Measurements from ENCODE around the gene MTMR1. TPM values are rescaled to one million over a fixed set of nuclear protein-coding genes. Genes with fewer than 3 reads are reported as not detected.

Gene MTMR1
- total RNA-seq, 4 donors from 2014 or later, result 8.3 to 11.5 (median 11.0) TPM

DNA sequence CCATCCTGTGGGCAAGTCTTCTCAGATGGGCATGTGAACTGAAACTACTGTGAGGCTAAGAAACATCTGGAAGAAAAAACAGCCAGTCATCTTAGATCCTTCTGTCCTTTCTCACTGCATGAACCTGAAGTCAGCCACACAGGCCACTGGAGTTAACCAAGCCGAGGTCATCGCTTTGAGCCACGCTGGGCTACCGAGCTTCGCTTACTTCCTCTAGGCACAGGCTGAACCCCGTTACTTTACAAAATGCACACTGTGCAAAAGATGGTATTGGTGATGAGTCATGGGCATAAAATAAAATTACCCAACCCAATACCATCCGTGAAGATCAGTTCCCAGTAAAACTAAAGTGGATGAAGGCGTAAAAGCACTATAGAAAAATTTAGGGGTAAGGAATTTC, 86.2 kb downstream of the MTMR1 start:
- H3K9me3 ChIP-seq, result no peaks in the 10 kb centered on the region
- TF ChIP-seq, protein P1, sequence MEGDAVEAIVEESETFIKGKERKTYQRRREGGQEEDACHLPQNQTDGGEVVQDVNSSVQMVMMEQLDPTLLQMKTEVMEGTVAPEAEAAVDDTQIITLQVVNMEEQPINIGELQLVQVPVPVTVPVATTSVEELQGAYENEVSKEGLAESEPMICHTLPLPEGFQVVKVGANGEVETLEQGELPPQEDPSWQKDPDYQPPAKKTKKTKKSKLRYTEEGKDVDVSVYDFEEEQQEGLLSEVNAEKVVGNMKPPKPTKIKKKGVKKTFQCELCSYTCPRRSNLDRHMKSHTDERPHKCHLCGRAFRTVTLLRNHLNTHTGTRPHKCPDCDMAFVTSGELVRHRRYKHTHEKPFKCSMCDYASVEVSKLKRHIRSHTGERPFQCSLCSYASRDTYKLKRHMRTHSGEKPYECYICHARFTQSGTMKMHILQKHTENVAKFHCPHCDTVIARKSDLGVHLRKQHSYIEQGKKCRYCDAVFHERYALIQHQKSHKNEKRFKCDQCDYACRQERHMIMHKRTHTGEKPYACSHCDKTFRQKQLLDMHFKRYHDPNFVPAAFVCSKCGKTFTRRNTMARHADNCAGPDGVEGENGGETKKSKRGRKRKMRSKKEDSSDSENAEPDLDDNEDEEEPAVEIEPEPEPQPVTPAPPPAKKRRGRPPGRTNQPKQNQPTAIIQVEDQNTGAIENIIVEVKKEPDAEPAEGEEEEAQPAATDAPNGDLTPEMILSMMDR (IDR thresholded peaks at IDR 0.05), result no peak
- TF ChIP-seq EP300 (IDR thresholded peaks at IDR 0.05), result no peak
- TF ChIP-seq POLR2A (IDR thresholded peaks at IDR 0.05), result no peak
- no peak for DNase-seq (ENCODE audit: low spot score in 2 of 2)
- WGBS, 2 donors, result 83 to 94% methylated on average over 8 of the region's 8 CpGs
- no peaks in the 10 kb centered on the region for H3K27me3 ChIP-seq
- no peaks in the 10 kb centered on the region for H3K4me1 ChIP-seq
- no peak overlapping the region for H3K4me3 ChIP-seq
- peaks cover 0 to 17% (median 0%) of the 10 kb centered on the region in 3 donors for H3K36me3 ChIP-seq
- no peak overlapping the region for H3K27ac ChIP-seq

DNA sequence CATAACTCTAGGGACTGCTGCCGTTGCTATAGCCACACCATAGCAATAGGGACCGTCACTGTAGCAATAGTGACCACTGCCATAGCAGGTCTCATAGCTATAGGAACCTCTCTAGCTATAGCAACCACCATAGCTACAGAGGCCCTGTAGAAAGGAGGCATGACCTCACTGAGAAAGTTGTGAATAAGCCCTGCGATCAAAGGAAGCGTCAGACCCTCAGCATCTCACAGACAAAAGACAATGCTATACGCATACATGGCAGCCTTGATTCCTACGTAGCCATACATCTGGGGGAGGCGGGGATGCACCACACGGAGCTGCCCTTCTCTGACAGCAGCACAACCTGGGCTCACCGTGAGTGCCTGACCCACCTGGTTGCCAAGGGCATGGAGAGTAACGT, 88.5 kb downstream of the MTMR1 start:
- Histone ChIP-seq H3K4me3 (no peak overlapping the region), H3K4me1 (no peaks in the 10 kb centered on the region), H3K9me3 (no peaks in the 10 kb centered on the region), H3K27me3 (no peaks in the 10 kb centered on the region), H3K27ac (no peak overlapping the region), H3K36me3 (no peaks in the 10 kb centered on the region)
- TF ChIP-seq, protein P1 (IDR thresholded peaks at IDR 0.05), result no peak
- TF ChIP-seq POLR2A (IDR thresholded peaks at IDR 0.05) (no peak), EP300 (IDR thresholded peaks at IDR 0.05) (no peak)
- 91 to 94% methylated on average over 10 of the region's 10 CpGs for WGBS, 2 donors
- no peak for DNase-seq (ENCODE audit: low spot score in 2 of 2)

DNA sequence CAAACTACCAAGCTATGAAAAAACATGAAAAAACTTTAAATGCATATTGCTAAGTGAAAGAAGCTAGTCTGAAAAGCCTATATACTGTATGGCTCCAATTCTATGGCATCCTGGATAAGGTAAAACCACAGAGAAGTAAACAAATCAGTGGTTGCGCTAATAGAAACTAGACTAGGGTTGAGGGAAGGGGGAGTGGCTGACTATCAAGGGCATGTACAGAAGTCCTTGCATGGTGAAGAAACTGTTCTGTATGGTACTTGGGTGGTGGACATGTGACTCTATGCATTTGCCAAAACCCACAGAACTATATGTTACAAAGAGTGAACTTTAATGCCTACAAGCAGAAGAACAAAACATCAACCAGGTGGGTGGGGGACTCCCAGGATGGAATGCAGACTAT, 96.8 kb downstream of the MTMR1 start:
- no peak overlapping the region for H3K27ac ChIP-seq
- no peaks in the 10 kb centered on the region for H3K27me3 ChIP-seq
- DNase-seq (ENCODE audit: low spot score in 2 of 2), result no peak
- no peaks in the 10 kb centered on the region for H3K9me3 ChIP-seq
- H3K4me1 ChIP-seq, result no peaks in the 10 kb centered on the region
- peaks cover 0 to 55% (median 0%) of the 10 kb centered on the region in 3 donors for H3K36me3 ChIP-seq
- no peak for TF ChIP-seq POLR2A (IDR thresholded peaks at IDR 0.05)
- WGBS, 2 donors, result 90 to 100% methylated on average over 1 of the region's 1 CpG
- H3K4me3 ChIP-seq, result no peak overlapping the region

DNA sequence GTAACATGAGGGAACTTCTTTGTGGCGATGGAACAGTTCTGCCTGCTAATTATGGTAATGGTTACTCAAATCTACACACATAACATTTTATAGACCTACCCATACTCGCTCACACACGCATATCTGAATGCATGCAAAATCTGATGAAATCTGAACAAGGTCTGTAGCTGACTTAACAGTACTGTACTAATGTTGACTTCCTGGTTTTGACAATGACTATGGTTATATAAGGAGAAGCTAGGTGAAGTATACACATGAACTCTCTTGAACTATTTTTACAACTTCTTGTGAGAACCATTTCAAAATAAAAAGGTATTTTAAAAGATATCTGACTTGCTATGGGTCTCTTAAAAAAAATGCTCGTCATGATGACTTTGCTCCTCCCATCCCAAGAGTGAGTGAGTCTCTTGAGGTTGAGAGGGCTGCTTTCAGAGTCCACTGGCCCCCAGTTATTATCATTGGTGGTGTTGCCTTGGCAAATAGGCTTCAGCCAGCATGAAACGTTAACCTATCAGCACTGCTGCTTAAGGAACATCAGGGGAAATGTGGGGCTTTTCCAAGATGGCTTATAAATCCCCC, 99.8 kb downstream of the MTMR1 start:
- Histone ChIP-seq H3K4me1 (no peaks in the 10 kb centered on the region), H3K4me3 (no peak overlapping the region), H3K36me3 (peaks cover 0 to 62% (median 0%) of the 10 kb centered on the region in 3 donors), H3K9me3 (no peaks in the 10 kb centered on the region), H3K27me3 (no peaks in the 10 kb centered on the region), H3K27ac (no peak overlapping the region)
- 61 to 89% methylated on average over 5 of the region's 5 CpGs for WGBS, 2 donors
- DNase-seq (ENCODE audit: low spot score in 2 of 2), result no peak
- TF ChIP-seq, protein P1 (IDR thresholded peaks at IDR 0.05), result no peak
- no peak for TF ChIP-seq EP300 (IDR thresholded peaks at IDR 0.05)
- no peak for TF ChIP-seq POLR2A (IDR thresholded peaks at IDR 0.05)

DNA sequence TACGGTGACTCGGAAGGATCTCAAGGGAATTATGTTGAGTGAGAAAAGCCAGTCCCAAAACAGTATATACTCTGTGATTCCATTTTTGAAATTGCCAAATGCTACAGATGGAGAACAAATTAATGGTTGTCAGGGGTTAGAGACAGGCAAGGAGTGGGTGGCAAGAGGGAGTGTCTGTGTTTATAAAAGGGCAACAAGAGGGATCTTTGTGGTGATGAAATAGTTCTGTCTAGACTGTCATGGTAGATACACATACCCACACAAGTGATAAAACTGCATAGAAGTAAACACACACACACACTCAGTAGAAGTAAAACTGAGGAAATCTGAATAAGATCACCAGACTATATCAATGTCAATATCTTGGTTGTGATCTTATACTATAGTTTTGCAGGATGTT, 112.5 kb downstream of the MTMR1 start:
- no peaks in the 10 kb centered on the region for H3K9me3 ChIP-seq
- 81 to 88% methylated on average over 2 of the region's 2 CpGs for WGBS, 2 donors
- no peak overlapping the region for H3K4me3 ChIP-seq
- DNase-seq (ENCODE audit: low spot score in 2 of 2), result no peak
- H3K27me3 ChIP-seq, result no peaks in the 10 kb centered on the region
- no peak overlapping the region for H3K27ac ChIP-seq
- no peaks in the 10 kb centered on the region for H3K4me1 ChIP-seq
- peaks cover 0 to 6% (median 0%) of the 10 kb centered on the region in 3 donors for H3K36me3 ChIP-seq
- TF ChIP-seq EP300 (IDR thresholded peaks at IDR 0.05) (no peak), POLR2A (IDR thresholded peaks at IDR 0.05) (no peak)
- TF ChIP-seq, protein P1 (IDR thresholded peaks at IDR 0.05), result no peak

DNA sequence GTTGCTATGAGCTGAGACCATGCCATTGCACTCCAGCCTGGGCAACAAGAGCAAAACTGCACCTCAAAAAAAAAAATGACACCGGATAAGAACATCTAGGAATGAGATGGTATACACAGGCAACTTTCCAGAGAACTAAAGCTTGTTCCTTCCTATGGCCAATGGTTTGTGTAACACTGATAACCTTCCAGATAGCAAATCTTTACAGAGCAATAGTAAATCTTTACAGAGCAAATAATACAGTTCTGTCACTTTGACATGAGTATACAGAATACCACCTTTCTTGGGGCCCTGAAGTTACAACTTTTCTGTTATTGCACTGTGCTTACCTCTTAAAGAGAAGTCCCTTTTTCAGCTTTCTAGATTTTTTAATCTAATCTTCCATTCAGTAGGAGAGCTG, 113.6 kb downstream of the MTMR1 start:
- no peak overlapping the region for H3K27ac ChIP-seq

More for the DNA sequence above, 113.6 kb downstream of the MTMR1 start:
- Histone ChIP-seq H3K36me3 (peaks cover 0 to 6% (median 0%) of the 10 kb centered on the region in 3 donors), H3K27me3 (no peaks in the 10 kb centered on the region), H3K4me1 (no peaks in the 10 kb centered on the region), H3K9me3 (no peaks in the 10 kb centered on the region), H3K4me3 (no peak overlapping the region)
- no peak for DNase-seq (ENCODE audit: low spot score in 2 of 2)
- TF ChIP-seq, protein P1 (IDR thresholded peaks at IDR 0.05), result no peak
- TF ChIP-seq POLR2A (IDR thresholded peaks at IDR 0.05) (no peak), EP300 (IDR thresholded peaks at IDR 0.05) (no peak)
- WGBS, 2 donors, result 84 to 100% methylated on average over 1 of the region's 1 CpG

Measured in tibial nerve (tissue), 4 donors.